Ureter (tissue), 1 donor: ENCODE measurements around the gene SETD2. TPM values are rescaled to one million over a fixed set of nuclear protein-coding genes. Genes with fewer than 3 reads are reported as not detected.

Experiments used
- total RNA-seq: library from RNA; stranded (reverse); gene quantifications from one replicate; pipeline ENCODE4 v1.2.4, GENCODE V29; 2023
- donor health status: DM: yes; HTN: yes; CAD: no.

Gene SETD2
- total RNA-seq, 1 donor from 2014 or later: 68.9 TPM

Other genes starting within 250 kb of the SETD2 start
- 72.0 TPM for gene CCDC12, start 187.4 kb downstream of the SETD2 start, total RNA-seq
- 122 TPM for gene NBEAL2, start 184.4 kb downstream of the SETD2 start, total RNA-seq
- 12.7 TPM for gene KIF9, start 118.7 kb upstream of the SETD2 start, total RNA-seq
- 27.2 TPM for gene KLHL18, start 118.8 kb upstream of the SETD2 start, total RNA-seq
- 55.1 TPM for gene PTPN23, start 216.9 kb upstream of the SETD2 start, total RNA-seq